Measurements from ENCODE around the gene RPS27L.
"Not testable (repeated sequence)": the region's sequence is repeated elsewhere in the genome, so short reads cannot be mapped to it uniquely, and the experiment has no call there.

The RPS27L gene

DNA sequence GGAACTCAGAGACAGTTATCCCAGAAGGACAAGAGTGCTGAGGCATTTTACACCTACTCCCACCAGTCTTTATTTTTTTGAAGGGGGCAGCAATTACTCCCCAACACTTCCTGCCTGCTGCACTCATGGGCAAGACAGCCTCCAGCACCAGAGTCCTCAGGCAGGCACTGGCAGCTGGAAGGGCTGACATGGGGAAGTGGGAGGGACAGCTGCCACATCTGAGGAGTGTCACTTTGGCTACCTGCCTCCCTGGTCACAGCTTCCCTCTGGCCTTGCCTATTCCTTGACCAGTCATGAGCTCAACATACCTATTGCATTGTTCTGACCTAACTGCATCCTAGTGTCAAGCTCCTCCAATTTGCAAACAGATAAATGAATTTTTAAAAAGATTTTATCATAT lies 45.8 kb downstream of the RPS27L start:
- ChIA-PET POLR2A (no interaction called here), CTCF (interaction anchor here (0.8 to 1.7 kb wide), 4 partner anchors 17 to 63 kb away, joined by 3 to 5 read pairs (median 4); no protein-coding TSS in a partner anchor)
- no peak for DNase-seq (ENCODE audit: low read depth, low spot score)
- no peak overlapping the region for H3K4me3 ChIP-seq (ENCODE audit: low read depth, low read length)
- TF ChIP-seq, protein P1, sequence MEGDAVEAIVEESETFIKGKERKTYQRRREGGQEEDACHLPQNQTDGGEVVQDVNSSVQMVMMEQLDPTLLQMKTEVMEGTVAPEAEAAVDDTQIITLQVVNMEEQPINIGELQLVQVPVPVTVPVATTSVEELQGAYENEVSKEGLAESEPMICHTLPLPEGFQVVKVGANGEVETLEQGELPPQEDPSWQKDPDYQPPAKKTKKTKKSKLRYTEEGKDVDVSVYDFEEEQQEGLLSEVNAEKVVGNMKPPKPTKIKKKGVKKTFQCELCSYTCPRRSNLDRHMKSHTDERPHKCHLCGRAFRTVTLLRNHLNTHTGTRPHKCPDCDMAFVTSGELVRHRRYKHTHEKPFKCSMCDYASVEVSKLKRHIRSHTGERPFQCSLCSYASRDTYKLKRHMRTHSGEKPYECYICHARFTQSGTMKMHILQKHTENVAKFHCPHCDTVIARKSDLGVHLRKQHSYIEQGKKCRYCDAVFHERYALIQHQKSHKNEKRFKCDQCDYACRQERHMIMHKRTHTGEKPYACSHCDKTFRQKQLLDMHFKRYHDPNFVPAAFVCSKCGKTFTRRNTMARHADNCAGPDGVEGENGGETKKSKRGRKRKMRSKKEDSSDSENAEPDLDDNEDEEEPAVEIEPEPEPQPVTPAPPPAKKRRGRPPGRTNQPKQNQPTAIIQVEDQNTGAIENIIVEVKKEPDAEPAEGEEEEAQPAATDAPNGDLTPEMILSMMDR (IDR thresholded peaks at IDR 0.05; ENCODE audit: insufficient read depth, low read length, missing control alignments): no peak

DNA sequence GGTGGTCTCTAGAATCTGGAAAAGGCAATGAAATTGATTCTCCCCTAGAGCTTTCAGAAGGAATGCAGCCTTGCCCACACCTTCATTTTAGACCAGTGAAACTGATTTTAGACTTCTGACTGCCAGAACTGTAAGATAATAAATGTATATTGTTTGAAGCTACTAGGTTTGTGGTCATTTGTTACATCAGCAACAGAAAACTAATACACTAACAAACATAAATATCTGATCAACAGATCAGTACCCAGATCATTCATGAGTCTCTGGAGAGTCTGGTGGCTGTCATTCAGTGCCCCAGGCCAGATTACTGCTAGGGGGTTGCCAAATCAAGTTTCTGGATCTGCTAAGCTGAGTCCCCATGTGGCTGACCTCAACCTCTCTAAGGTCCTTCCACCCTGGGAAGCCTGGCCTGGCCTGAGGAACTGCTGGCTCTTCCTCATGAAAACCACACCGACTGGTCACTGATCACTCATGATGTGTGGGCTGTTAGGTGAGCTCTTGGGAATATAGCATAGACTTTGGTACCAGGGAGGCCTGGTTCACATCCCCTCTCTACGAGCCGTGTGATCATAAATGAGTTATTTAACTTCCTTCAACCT lies 46.8 kb downstream of the RPS27L start:
- ChIA-PET CTCF (interaction anchor here (0.8 to 1.7 kb wide), 4 partner anchors 16 to 62 kb away, joined by 3 to 5 read pairs (median 4); no protein-coding TSS in a partner anchor), POLR2A (no interaction called here)
- TF ChIP-seq, protein P1 (IDR thresholded peaks at IDR 0.05; ENCODE audit: insufficient read depth, low read length, missing control alignments): no peak
- H3K4me3 ChIP-seq (ENCODE audit: low read depth, low read length): no peak overlapping the region
- DNase-seq (ENCODE audit: low read depth, low spot score): no peak

DNA sequence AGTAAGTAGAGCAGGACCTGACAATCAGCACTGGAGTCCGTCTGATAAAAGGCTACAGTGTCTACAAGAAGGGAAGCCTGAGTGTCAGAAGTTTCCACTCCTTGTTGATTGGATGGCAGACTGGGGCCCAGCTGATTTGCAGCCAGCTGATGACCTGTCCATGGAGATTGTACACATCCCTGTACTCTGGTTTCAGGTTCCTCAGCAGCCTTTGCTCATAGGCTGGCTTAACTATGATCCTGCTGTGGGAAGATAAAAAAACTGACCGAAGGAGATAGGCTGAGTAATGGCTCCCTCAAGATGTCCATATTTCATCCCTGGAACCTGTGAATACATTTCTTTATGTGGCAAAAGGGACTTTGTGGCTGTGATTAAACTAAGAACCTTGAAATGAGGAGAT lies 47.4 kb downstream of the RPS27L start:
- TF ChIP-seq, protein P1 (IDR thresholded peaks at IDR 0.05; ENCODE audit: insufficient read depth, low read length, missing control alignments): no peak
- H3K4me3 ChIP-seq (ENCODE audit: low read depth, low read length): no peak overlapping the region
- no peak for DNase-seq (ENCODE audit: low read depth, low spot score)
- ChIA-PET POLR2A (no interaction called here), CTCF (no interaction called here)

DNA sequence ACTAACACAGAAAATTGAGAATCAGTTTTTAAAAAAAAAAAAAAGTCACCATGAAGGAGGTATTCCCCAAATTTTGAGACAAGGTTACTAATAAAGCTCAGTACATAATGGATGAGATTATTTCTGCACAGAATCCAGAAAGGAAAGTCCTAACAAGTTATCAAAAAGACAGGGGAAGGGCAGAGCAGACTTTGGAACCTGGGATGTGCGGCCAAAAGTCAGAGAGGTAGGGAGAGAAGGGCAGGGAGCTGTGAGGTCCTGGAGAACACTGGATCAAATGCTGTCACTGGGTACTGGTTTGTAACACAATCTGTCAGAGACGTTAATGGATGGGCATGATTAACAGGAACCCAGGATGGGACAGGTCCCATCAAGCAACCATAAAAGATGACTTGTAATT lies 47.8 kb downstream of the RPS27L start:
- POLR2A ChIA-PET: no interaction called here

DNA sequence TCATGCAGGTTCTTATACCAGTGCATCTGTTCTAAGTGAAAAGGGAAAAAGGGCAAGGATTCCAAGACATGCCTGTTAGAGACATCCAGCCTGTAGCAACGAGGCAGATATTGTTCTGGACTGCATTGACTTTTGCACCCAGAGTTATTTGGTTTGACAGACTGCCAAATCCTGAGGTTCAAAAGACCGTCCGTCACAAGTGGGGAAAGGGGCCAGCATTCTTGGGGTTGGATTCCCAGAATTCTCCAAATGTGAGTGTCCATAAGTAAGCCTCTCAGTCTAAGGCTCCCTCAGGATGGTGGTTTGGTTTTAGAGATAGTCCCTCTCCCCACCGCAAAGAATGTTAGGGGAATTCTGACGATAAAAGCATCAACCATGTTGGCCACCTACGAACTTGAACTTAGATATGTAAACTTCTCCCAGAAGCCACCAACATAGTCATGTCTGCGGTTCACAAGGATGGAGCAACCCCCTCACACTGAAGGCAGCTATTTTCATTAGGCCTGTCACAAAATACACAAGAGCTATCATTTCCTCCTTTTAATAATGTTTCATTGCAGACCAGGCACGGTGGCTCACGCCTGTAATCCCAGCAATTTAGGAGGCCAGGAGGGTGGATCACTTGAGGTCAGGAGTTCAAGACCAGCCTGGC lies 49.3 kb downstream of the RPS27L start:
- DNase-seq (ENCODE audit: low read depth, low spot score): peak; percentile 100
- ChIA-PET POLR2A (interaction anchor here (0.5 to 1.2 kb wide), 7 partner anchors 19 to 257 kb away, joined by 3 to 5 read pairs (median 3); no protein-coding TSS in a partner anchor), CTCF (interaction anchor here (0.9 to 1.5 kb wide), 3 partner anchors 14 to 183 kb away, joined by 3 to 9 read pairs (median 3); no protein-coding TSS in a partner anchor)
- H3K4me3 ChIP-seq (ENCODE audit: low read depth, low read length): no peak overlapping the region
- TF ChIP-seq, protein P1 (IDR thresholded peaks at IDR 0.05; ENCODE audit: insufficient read depth, low read length, missing control alignments): no peak

More for the DNA sequence above, 47.8 kb downstream of the RPS27L start:
- no peak for DNase-seq (ENCODE audit: low read depth, low spot score)
- H3K4me3 ChIP-seq (ENCODE audit: low read depth, low read length): no peak overlapping the region
- CTCF ChIA-PET: no interaction called here
- TF ChIP-seq, protein P1 (IDR thresholded peaks at IDR 0.05; ENCODE audit: insufficient read depth, low read length, missing control alignments): no peak

DNA sequence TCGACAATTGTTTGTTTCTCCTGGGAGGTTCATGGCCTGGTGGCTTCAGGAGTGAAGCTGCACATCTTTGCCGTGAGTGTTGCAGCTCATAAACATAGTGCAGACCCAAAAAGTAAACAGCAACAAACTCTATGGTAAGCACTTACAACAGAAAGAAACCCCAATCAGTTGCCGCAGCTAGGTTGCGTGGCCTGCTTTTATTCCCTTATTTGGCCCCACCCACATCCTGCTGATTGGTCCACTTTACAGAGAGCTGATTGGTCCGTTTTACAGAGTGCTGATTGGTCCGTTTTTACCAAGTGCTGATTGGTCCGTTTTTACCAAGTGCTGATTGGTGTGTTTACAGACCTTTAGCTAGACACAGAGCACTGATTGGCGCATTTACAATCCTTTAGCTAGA lies 51.9 kb downstream of the RPS27L start:
- H3K4me3 ChIP-seq (ENCODE audit: low read depth, low read length); DNase-seq (ENCODE audit: low read depth, low spot score): not testable (repeated sequence)
- CTCF ChIA-PET: interaction anchor here (1.0 kb wide), 1 partner anchor 363 kb away, joined by 3 read pairs; no protein-coding TSS in a partner anchor
- POLR2A ChIA-PET: interaction anchor here (0.8 kb wide), 1 partner anchor 334 kb away, joined by 3 read pairs; no protein-coding TSS in a partner anchor
